Ishikawa (cell line): ENCODE results near the gene TXNDC2.

Experiments
- EGR1 ChIP-seq: IDR thresholded peaks from 2 replicates; pipeline ENCODE4 v1.6.1; 2012
- EP300 ChIP-seq: IDR thresholded peaks from 2 replicates; pipeline ENCODE4 v1.6.1; 2012; ENCODE audit warnings: borderline replicate concordance

- TF ChIP-seq EGR1 (no peak), EP300 (no peak)
Measured at GRCh38 chr18:9866627-9867026, 19.1 kb upstream of the TXNDC2 start.
